ENCODE data around the gene MARK3.

MARK3 gene

GRCh38 chr14:103362780-103363179, 22.4 kb upstream of the MARK3 start:
- in situ Hi-C loops (cut with MboI; ENCODE audit: low sequenced_read_pairs) = no loop called here

GRCh38 chr14:103366741-103367140, 18.5 kb upstream of the MARK3 start:
- in situ Hi-C loops (cut with MboI; ENCODE audit: low sequenced_read_pairs) = no loop called here

DNA sequence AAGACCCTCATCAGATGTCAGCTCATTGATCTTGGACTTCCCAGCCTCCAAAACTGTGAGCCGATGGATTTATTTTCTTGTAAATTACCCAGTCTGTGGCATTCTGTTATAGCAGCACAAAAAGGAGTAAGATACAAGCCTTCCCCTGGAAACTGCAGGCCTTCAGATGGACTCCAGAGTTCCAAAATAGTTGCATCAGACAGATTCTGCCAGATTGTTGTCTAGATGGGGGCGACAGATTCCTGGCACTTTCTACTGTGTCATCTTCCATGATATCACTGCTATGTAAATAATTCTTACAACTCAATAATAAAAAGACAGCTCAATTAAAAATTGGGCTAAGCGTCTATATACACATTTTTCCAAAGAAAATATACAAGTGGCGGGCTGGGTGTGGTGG, 17.2 kb upstream of the MARK3 start:
- in situ Hi-C loops (cut with MboI; ENCODE audit: low sequenced_read_pairs) = no loop called here

GRCh38 chr14:103370087-103370486, 15.1 kb upstream of the MARK3 start:
- in situ Hi-C loops (cut with MboI; ENCODE audit: low sequenced_read_pairs) = no loop called here

DNA sequence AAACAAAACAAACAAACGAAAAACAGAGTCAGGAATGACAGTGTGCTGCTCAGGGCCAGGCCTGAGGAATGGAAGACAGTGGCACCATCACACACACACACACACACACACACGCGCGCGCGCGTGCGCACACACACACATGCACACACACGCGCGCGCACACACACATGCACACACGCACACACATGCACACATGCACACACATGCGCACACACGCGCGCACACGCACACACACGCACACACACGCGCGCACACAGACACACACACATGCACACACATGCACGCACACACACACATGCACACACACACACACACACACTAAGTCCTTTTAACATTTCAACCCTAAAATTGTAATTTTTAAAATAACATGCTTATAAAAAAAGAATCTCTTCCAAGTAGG, 13.2 kb upstream of the MARK3 start:
- in situ Hi-C loops (cut with MboI; ENCODE audit: low sequenced_read_pairs) = no loop called here

DNA sequence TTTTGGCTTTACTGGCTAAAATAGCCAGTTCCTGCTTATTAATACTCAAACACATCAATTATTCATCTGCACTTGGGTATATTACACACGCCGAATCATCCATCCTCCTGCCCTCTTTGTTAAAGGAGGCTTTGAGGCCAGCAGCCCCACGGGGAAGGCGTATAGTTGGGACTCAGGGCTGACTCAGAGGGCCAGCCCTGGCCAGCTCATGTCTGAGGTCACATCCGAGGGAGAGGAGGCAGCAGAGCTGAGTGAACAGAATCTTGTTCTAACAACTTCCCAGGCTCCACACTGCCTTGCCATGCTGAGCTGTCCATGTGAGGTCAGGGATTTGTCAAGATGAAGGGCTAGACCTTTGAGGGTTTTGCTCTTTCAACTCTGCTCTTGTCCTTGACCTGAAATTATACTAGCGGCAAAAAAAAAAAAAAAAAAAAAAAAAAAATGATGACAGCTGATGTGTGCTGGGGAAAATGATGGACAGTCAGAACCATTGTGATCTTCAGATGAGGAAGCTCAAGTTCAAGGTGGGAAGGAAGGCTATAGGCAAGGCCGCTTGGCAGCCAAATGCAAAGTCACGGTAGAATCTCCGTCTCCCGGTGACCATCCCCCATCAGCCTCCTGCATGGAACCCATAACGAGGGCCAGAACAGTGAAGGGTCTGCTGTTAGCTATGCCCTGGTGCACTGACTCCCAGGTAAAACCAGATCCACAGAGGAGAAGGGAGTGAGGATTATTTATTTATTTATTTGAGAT, 12.5 kb upstream of the MARK3 start:
- in situ Hi-C loops (cut with MboI; ENCODE audit: low sequenced_read_pairs) = no loop called here

DNA sequence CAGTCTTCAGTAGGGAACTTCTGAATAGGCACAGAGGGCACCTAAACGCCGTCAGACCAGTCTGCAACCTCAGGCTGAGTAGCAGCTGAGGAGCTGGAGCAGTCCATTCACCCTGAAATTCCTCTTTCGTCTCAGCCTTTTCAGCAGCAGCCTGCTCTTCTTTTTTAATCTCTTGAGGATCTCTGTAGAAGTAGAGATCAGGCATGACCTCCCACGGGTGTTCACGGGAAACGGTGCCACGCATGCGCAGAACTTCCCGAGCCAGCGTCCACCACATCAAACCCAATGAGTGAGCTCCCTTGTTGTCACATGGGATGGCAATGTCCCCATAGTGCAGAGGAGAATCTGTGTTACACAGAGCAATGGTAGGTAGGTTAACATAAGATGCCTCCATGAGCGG, 11.1 kb upstream of the MARK3 start:
- in situ Hi-C loops (cut with MboI; ENCODE audit: low sequenced_read_pairs) = no loop called here

DNA sequence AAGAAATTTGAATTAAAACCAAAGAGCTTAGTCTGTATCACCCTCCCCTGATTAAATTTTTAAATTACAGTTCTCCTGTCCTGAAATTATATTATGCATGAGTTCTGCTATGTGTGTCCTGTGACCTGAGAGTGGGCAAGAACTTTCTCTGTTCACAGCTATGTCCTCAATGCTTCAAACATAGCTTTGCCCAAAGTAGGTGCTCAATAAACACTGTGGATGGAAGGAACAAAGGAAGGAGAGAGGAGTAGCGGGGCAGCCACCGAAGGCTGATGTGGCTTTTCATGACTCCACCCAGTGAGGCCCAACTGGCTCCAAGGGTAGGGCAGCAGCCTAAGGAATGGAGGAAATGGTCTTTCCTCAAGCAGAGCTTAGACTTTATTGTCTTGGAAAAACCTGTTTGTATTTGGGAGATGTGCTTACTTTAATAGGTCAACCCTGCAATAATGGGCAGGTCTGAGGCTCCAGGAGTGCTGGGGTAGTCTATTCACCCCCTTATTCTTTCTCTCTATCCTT, 7.6 kb upstream of the MARK3 start:
- in situ Hi-C loops (cut with MboI; ENCODE audit: low sequenced_read_pairs) = no loop called here

DNA sequence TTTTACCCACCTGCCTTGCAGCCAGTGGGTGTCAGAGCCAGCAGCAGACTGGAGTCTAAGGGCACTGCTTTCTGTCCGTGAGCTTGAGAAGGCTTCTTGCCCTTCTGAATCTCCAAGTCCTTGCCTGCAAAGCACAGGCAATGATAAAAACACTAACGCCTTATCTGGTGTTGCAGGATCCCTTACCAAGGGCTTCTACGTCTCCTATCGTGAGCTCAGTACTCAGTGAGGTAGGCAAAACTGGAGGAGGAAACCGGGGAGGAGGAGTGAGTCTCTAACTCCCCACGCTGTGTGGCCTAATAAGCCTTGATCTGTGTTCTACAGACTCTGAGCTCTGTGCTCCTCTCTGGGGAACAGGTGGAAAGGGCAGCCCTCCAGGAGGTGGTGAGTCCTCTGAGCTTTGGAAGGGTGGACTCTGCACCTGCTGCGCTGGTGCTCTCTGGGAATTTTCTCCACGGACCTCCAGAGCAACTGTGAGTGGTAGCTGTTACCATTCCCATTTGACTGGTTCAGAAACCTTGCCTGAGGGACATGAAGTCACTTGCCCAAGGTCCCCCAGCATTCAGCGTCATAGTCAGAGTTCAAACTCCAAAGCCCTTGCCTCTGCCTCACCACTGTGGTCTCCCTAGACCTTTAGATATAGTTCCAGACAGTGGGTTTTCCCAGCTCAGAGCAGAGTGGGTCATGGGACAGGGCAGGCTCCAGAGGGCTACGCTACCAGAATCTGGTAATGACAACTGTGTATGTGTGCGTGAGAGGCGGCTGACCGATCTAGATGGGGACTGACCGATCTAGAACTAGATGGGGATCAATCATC, 7.0 kb upstream of the MARK3 start:
- in situ Hi-C loops (cut with MboI; ENCODE audit: low sequenced_read_pairs) = no loop called here

DNA sequence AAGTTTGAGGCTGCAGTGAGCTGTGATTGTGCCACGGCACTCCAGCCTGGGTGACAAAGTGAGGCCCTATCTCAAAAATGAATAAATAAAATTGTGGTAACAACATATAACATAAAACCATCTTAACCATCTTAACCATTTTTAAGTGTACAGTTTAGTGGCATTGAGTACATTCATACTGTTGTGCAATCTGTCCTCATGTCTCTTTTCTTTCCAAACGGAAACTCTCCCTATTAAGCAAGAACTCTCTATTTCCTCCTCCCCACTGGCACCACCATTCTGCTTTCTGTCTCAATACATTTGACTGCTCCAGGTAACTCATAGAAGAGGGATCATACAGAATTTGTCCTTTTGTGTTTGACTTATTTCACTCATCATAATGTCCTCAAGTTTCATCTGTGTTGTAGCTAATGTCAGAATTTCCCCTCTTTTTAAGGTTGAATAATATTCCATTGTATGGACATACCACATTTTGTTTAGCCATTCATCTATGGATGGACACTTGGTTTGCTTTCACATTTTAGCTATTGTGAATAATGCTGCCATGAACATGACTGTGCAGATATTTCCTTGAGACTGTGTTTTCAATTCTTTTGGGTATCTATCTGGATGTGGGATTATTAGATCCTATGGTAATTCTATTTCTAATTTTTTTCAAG, 4.4 kb upstream of the MARK3 start:
- in situ Hi-C loops (cut with MboI; ENCODE audit: low sequenced_read_pairs) = no loop called here

DNA sequence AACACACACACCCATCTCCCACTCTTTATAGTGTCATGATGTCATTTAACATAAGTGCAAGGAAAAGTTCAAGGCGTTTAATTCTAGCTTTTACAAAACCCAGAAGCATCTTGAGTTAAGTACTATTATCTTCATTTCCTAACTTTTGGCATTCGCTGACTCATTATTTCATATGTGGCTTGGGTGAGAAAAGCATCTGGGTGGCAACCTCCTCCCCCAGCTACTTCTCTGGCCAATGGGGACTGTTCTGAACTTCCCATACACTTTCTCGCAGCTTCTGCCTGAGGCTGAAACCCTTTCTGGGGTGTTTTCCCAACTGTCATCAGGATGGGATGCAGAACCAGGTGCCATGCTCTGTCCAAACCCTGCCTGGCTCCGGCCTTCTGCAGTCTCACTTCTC, 2.8 kb upstream of the MARK3 start:
- in situ Hi-C loops (cut with MboI; ENCODE audit: low sequenced_read_pairs) = no loop called here

GRCh38 chr14:103384450-103385151, 614 bp upstream of the MARK3 start:
- in situ Hi-C loops (cut with MboI; ENCODE audit: low sequenced_read_pairs) = no loop called here

DNA sequence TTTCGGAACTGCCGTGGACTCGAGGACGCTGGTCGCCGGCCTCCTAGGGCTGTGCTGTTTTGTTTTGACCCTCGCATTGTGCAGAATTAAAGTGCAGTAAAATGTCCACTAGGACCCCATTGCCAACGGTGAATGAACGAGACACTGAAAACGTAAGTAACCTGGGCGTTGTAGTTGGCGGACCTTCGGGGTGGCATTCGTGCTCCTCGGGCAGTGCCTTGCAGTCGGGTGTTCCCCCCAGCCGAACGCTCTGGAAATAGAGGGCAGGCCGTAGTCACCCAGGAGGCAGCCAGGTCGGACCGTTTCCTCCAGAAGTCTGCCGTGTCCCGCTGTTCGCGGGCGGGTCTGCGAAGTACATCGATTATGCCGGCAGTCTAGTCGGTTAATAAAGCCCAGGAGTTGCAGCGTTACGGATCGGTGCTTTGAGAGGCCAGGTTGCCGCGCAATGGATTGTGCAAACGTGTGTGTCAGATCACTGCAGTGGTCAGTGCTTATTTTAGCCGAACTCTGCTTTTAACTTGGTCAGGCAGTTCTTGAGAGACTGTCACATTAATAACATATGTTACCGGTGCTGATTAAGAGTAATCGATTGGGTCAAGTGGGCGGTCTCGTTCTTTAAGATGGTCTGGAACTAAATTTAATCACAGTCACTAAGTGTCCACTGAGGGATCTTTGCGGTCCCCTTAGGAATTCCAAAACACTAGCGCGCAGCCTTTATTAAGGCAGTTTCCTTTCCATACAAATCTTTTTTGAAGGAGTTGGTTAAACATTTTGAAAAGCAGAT, 906 bp downstream of the MARK3 start:
- in situ Hi-C loops (cut with MboI; ENCODE audit: low sequenced_read_pairs) = no loop called here

DNA sequence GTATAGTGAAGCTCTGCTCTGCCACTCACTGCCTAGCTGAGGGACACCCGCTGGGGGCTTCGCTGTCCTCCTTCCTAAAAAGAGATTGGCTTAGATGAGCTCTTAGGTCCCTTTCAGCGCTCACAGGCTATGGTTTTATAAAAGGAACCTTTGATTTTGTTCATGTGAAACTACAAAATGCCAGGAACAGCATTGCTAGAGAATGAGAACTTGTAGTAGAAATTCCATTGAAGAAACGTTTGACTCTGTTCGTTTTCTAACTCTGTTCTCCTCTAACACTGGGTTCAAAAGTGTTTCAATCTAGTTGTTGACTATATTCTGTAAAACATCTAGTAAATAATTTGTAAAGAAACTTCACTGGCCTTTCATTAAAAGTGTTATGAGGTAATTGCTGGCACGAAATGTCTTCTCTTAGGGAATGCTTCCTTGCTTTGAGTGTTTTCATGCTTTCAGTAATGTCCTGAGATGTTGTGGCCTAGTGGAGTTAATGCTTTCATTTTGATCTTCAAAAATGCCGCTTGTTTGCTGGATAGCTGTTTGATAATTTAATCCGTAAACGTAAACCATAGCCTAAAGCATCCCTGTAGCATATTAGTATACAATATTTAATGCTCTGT, 1.6 kb downstream of the MARK3 start:
- in situ Hi-C loops (cut with MboI; ENCODE audit: low sequenced_read_pairs) = no loop called here

DNA sequence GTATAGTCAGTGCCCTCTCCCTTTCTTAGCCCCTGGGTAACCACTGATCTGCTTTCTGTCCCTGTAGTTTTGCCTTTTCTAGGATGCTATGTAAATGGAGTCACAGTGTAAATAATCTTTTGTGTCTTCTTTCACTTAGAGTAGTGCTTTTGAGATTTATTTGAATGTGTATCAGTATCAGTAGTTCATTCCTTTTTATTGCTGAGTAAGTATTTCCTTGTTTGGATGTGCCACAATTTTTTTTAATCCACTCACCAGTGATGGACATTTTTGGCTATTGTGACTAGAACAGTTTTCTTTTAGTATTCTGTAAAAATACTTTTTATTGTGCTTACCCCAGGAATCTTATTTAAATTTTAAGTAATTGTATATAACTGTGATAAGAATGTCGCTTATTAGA, 3.4 kb downstream of the MARK3 start:
- in situ Hi-C loops (cut with MboI; ENCODE audit: low sequenced_read_pairs) = no loop called here

GRCh38 chr14:103390605-103391004, 5.4 kb downstream of the MARK3 start:
- in situ Hi-C loops (cut with MboI; ENCODE audit: low sequenced_read_pairs) = no loop called here

- in situ Hi-C loops (cut with MboI; ENCODE audit: low sequenced_read_pairs) = no loop called here
These were observed 5.8 kb downstream of the MARK3 start for GRCh38 chr14:103391048-103391447.

GRCh38 chr14:103392106-103392505, 6.9 kb downstream of the MARK3 start:
- in situ Hi-C loops (cut with MboI; ENCODE audit: low sequenced_read_pairs) = no loop called here

DNA sequence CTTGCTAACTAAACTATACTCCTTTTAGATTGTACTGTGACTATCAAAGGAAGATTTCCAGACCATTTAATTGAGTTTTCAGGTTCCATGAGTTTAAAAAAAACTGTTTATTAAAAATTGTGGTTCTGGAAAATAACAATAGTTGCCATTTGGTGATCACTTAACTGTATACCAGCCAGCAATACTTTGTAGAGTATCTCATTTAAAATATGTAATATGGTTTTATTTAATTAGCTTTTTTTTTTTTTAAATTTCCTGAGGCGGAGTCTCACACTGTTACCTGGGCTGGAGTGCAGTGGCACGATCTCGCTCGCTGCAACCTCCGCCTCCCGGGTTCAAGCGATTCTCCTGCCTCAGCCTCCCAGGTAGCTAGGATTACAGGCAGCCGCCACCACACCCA, 7.4 kb downstream of the MARK3 start:
- in situ Hi-C loops (cut with MboI; ENCODE audit: low sequenced_read_pairs) = no loop called here

DNA sequence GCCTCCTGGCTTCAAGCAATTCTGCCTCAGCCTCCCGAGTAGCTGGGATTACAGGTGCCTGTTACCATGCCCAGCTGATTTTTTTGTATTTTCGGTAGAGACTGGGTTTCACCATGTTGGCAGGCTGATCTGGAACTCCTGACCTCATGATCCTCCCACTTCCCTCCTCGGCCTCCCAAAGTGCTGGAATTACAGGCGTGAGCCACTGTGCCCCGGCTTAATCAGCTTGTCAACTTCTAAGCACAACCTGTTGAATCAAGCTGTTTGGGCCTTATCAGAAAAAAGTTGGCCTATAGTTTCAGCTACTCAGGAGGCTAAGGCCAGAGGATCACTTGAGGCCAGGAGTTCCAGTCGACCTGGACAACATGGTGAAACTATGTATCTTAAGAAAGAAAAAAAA, 7.9 kb downstream of the MARK3 start:
- in situ Hi-C loops (cut with MboI; ENCODE audit: low sequenced_read_pairs) = no loop called here
